Gastrocnemius medialis (tissue), 4 donors: ENCODE results near the gene P2RY14. TPM values are rescaled to one million over a fixed set of nuclear protein-coding genes. Genes with fewer than 3 reads are reported as not detected.

Experiments used
- ATAC-seq, 2 donors: fragments of 150-250 bp; one replicate each; pipeline ENCODE4 v1.9.1; 2016
- DNase-seq, 2 donors: peaks; one replicate each; pipeline ENCODE4 v3.0.0-alpha.2; 2019
- H3K27ac ChIP-seq, 4 donors: fragments of 200-600 bp; sonication (generic); 1 replicate in 1 of 4; 2 replicates in 3 of 4; pipeline ENCODE4 v1.5.1; 2016 to 2018; ENCODE audit warnings: mild to moderate bottlenecking in 2 of 4, moderate library complexity in 1 of 4
- H3K27me3 ChIP-seq, 3 donors: fragments of 200-600 bp; sonication (generic) in 2 of 3; 1 replicate in 1 of 3; 2 replicates in 2 of 3; pipeline versions ENCODE4 v1.5.1 to v1.6.0; 2016 to 2019; ENCODE audit warnings: mild to moderate bottlenecking in 1 of 3, moderate library complexity in 1 of 3
- H3K36me3 ChIP-seq, 2 donors: fragments of 200-600 bp; sonication (generic) in 1 of 2; one replicate each; pipeline ENCODE4 v1.5.1; 2017 to 2018
- H3K4me1 ChIP-seq, 2 donors: fragments of 200-600 bp; sonication (generic) in 1 of 2; one replicate each; pipeline ENCODE4 v1.5.1; 2016 to 2017; ENCODE audit warnings: mild to moderate bottlenecking in 2 of 2
- H3K4me3 ChIP-seq, 4 donors: fragments of 200-600 bp; sonication (generic) in 3 of 4; 1 replicate in 1 of 4; 2 replicates in 3 of 4; pipeline ENCODE4 v1.5.1; 2016 to 2019; ENCODE audit warnings: mild to moderate bottlenecking in 2 of 4
- H3K9me3 ChIP-seq, 3 donors: fragments of 200-600 bp; sonication (generic) in 2 of 3; 1 replicate in 1 of 3; 2 replicates in 2 of 3; pipeline ENCODE4 v1.5.1; 2016 to 2019
- CTCF ChIP-seq, 5 experiments: fragments of 450-650 bp in 3 of 5; fragments of 200-600 bp in 2 of 5; sonication (generic) in 2 of 5; IDR thresholded peaks in 4 of 5; conservative IDR thresholded peaks in 1 of 5; 1 replicate in 4 of 5; 2 replicates in 1 of 5; pipeline ENCODE4 v1.5.1; 2016 to 2019; ENCODE audit warnings: antibody characterized with exemption in 5 of 5, mild to moderate bottlenecking in 3 of 5, moderate library complexity in 3 of 5
- POLR2A ChIP-seq, 2 donors: fragments of 450-650 bp; IDR thresholded peaks; one replicate each; pipeline ENCODE4 v1.6.1; 2017; ENCODE audit warnings: antibody characterized with exemption in 2 of 2, mild to moderate bottlenecking in 2 of 2, moderate library complexity in 2 of 2
- in situ Hi-C, 4 donors: fragments of 200-750 bp; cut with MboI; loops; one replicate each; pipeline versions ENCODE4 v1.15.0 to v1.8.0; 2017; ENCODE audit warnings: low sequenced_read_pairs in 4 of 4
- intact Hi-C: fragments of 100-400 bp; cut with DNase I; formaldehyde crosslinking; loops from one replicate; pipeline ENCODE4 v1.15.1; 2023; ENCODE audit warnings: low total_unique reads
- total RNA-seq, 4 donors: library from RNA; depleted of rRNA; stranded (reverse); fragments of >200 nt; gene quantifications; one replicate each; pipeline versions ENCODE4 v1.1.0 to v1.2.3, GENCODE V29; 2016

P2RY14 gene
- total RNA-seq, 4 donors from 2014 or later, result 3.3 to 5.2 (median 3.8) TPM

- DNase-seq (no peak), ATAC-seq (peak; percentile 66 to 68)
- no peaks in the 10 kb centered on the region for H3K9me3 ChIP-seq
- in situ Hi-C loops (loop anchor here in 2 of 4 donors (5.0 to 10.0 kb wide), 2 partner anchors 58 to 116 kb away; no protein-coding TSS in a partner anchor), intact Hi-C loops (loop anchor here (1.0 kb wide), 2 partner anchors 57 to 115 kb away; no protein-coding TSS in a partner anchor)
- no peak overlapping the region for H3K4me3 ChIP-seq
- no peaks in the 10 kb centered on the region for H3K36me3 ChIP-seq
- peak overlapping the region in 1 of 4 donors; percentile 48 for H3K27ac ChIP-seq
- TF ChIP-seq CTCF (IDR thresholded peaks at IDR 0.05 in 4 of 5, conservative IDR thresholded peaks at IDR 0.05 in 1 of 5) (peak; percentile 66 to 82 (median 72)), POLR2A (IDR thresholded peaks at IDR 0.05) (no peak)
- no peaks in the 10 kb centered on the region for H3K4me1 ChIP-seq
- H3K27me3 ChIP-seq, result no peaks in the 10 kb centered on the region
Observed at GRCh38 chr3:151282921-151283320, 4.6 kb upstream of the P2RY14 start.

GRCh38 chr3:151281671-151282324 is 3.5 kb upstream of the P2RY14 start:
- TF ChIP-seq CTCF (IDR thresholded peaks at IDR 0.05 in 4 of 5, conservative IDR thresholded peaks at IDR 0.05 in 1 of 5) (no peak), POLR2A (IDR thresholded peaks at IDR 0.05) (no peak)
- Histone ChIP-seq H3K27me3 (no peaks in the 10 kb centered on the region), H3K36me3 (no peaks in the 10 kb centered on the region), H3K9me3 (no peaks in the 10 kb centered on the region), H3K4me1 (no peaks in the 10 kb centered on the region), H3K4me3 (no peak overlapping the region), H3K27ac (peak overlapping the region in 3 of 4 donors; percentile 24 to 48 (median 48))
- no peak for DNase-seq
- in situ Hi-C loops, result loop anchor here in 2 of 4 donors (5.0 to 10.0 kb wide), 2 partner anchors 57 to 114 kb away; no protein-coding TSS in a partner anchor
- intact Hi-C loops, result no loop called here
- peak in 1 of 2 donors; percentile 31 for ATAC-seq

GRCh38 chr3:151276687-151277042 is 1.7 kb downstream of the P2RY14 start:
- peak overlapping the region; percentile 1 to 41 (median 26) for H3K27ac ChIP-seq
- H3K4me3 ChIP-seq, result peak overlapping the region in 3 of 4 donors; percentile 8 to 34 (median 9)
- H3K9me3 ChIP-seq, result no peaks in the 10 kb centered on the region
- DNase-seq, result no peak
- no peaks in the 10 kb centered on the region for H3K4me1 ChIP-seq
- no peak for TF ChIP-seq POLR2A (IDR thresholded peaks at IDR 0.05)
- TF ChIP-seq CTCF (IDR thresholded peaks at IDR 0.05 in 4 of 5, conservative IDR thresholded peaks at IDR 0.05 in 1 of 5), result no peak
- H3K27me3 ChIP-seq, result no peaks in the 10 kb centered on the region
- no peak for ATAC-seq
- intact Hi-C loops, result no loop called here
- in situ Hi-C loops, result loop anchor here in 2 of 4 donors (5.0 kb wide), 2 partner anchors 49 to 109 kb away; no protein-coding TSS in a partner anchor
- no peaks in the 10 kb centered on the region for H3K36me3 ChIP-seq

GRCh38 chr3:151276038-151276686 is 2.2 kb downstream of the P2RY14 start:
- ATAC-seq, result no peak
- Histone ChIP-seq H3K4me3 (peak overlapping the region in 2 of 4 donors; percentile 8 to 34), H3K27ac (peak overlapping the region; percentile 1 to 41 (median 26))

More at GRCh38 chr3:151276038-151276686, 2.2 kb downstream of the P2RY14 start:
- Histone ChIP-seq H3K36me3 (no peaks in the 10 kb centered on the region), H3K9me3 (no peaks in the 10 kb centered on the region), H3K27me3 (no peaks in the 10 kb centered on the region), H3K4me1 (no peaks in the 10 kb centered on the region)
- no peak for DNase-seq
- in situ Hi-C loops (loop anchor here in 2 of 4 donors (5.0 kb wide), 2 partner anchors 49 to 109 kb away; no protein-coding TSS in a partner anchor), intact Hi-C loops (no loop called here)
- TF ChIP-seq CTCF (IDR thresholded peaks at IDR 0.05 in 4 of 5, conservative IDR thresholded peaks at IDR 0.05 in 1 of 5) (no peak), POLR2A (IDR thresholded peaks at IDR 0.05) (no peak)
